ENCODE data around the gene FIBCD1. TPM values are rescaled to one million over a fixed set of nuclear protein-coding genes. Genes with fewer than 3 reads are reported as not detected.
A peak's percentile ranks its signal among the peaks of the same experiment; 100 is the strongest.

The FIBCD1 gene
- total RNA-seq, 1 donor: 0.27 TPM

DNA sequence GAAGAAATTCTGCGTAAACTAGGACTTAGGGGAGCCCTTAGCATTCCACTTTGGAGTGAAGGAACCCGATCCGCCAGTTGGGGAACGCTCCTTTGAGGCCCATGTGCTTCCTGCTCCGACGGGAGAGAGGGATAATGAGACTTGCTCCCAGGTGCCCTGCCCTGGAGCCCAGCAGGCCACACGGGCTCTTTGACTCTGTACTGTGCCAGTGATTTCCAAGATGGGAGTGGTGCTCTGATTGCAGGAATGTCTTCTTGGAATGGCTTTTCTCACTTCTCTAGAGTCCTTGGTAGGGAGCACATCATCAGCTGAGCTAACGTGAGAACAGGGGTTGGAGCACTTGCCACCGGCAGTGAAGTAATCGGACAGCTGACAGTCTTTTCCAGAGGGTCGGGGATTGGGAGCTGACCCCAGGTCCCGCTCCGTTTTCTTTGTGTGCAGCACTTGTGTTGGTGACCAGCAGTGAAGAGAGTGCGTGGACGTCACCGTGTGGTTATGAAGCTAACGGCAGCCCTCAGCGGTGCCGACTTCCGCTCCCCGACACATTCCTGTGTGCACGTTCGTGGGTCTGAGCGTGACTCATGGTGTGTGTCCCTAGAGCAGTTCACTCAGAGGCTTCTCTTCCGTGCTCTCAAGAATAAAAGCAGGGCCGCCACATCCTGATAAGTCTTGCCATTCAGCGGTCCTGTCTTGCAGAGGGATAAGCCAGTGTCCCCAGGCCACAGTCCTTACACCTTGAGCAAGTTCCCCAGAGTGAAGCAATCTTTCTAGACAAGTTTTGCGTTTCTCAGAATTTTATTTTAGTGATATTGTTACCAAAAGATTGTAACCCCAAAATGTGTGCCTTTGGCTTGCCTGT lies 78.4 kb downstream of the FIBCD1 start:
- peak; percentile 96 for DNase-seq (ENCODE audit: low read depth)
- TF ChIP-seq, protein P1, sequence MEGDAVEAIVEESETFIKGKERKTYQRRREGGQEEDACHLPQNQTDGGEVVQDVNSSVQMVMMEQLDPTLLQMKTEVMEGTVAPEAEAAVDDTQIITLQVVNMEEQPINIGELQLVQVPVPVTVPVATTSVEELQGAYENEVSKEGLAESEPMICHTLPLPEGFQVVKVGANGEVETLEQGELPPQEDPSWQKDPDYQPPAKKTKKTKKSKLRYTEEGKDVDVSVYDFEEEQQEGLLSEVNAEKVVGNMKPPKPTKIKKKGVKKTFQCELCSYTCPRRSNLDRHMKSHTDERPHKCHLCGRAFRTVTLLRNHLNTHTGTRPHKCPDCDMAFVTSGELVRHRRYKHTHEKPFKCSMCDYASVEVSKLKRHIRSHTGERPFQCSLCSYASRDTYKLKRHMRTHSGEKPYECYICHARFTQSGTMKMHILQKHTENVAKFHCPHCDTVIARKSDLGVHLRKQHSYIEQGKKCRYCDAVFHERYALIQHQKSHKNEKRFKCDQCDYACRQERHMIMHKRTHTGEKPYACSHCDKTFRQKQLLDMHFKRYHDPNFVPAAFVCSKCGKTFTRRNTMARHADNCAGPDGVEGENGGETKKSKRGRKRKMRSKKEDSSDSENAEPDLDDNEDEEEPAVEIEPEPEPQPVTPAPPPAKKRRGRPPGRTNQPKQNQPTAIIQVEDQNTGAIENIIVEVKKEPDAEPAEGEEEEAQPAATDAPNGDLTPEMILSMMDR (IDR thresholded peaks at IDR 0.05; ENCODE audit: insufficient read depth, low read length): peak; percentile 37
- H3K4me3 ChIP-seq (ENCODE audit: low read depth, low read length): peak overlapping the region; percentile 28

DNA sequence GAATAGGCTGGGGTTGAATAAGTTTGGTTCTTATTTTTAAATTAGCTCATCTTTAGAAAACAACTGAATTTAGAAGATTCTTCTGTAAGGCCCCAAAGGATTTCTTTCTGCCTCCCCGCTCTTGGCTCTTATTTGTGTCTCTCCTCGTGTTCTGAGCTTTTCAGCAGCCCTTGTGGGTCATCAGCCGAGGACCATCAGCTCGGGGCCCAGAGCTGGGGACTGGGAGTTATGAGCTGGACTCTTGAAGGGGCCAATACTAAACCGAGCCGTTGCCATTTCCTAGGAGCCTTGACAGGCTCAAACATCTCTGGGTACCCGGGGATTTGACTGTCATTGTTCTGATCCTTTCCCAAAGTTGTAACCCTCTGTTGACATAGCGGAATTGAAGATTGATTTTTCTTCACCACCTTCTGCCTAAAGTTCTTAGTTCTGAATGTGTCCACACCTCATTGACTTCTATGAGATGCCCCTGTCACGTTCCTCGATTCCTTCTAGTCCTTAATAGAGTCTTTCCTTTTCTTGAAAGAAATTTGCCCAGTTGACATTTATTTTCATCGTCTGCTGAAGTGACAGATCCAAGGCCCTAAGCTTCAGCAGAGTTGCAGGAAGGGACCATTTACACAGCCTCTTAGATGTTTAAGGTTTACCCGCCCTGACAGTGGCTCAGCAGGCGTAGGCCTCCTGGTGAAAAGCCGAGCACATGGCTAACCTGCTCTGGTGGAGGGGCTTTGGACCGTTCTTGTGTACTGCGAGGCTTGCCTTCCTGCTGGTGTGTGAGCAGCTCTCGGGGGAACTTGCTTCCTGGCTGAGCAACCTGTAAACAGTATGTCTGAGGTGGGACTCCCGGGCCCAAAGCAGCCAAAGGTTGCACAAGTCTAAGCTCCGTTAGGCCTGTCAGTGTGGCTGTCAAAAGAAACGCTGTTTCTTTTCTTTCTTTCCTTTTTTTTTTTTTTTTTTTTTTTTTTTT lies 80.0 kb downstream of the FIBCD1 start:
- H3K4me3 ChIP-seq (ENCODE audit: low read depth, low read length): no peak overlapping the region

DNA sequence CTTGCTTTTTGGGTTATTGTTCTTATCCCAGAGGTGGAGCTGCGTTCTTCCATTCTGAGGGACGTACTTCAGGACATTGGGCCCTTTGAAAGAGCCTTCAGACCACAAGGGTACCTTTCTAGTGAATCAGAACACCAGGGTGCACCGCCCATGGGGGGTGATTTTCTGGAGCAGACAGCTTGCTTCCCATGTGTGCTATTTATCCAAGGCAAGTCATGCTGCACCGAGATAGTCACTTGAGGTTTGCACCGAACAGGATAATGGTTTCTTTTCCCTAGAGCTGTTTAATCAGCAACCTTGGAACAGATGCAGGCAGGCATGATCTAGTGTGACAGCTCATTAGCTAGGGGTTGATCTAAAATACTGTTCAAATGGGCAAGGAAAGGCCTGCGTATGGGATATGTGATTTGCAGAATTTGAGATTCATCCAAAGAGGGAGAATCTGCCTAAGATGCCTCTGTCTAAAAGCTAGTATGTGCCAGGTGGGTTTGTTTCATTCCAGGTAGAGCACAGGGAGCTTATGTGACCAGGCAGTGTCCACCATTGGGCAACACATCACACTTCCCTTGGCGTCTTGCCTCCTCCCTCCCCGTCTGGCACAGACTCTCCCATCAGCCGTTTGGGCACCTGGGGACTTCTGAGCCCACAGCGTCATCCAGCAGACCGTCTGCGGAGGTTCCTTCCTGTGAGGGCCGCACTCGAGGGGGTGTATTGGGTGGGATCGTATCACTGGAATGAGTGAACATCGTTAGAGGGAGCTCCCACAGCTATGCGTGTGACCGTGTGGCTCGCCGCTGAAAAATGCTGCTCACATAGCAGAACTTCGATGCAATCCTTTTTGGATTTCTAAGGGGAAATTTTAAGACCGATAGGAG lies 80.9 kb downstream of the FIBCD1 start:
- TF ChIP-seq, protein P1 (IDR thresholded peaks at IDR 0.05; ENCODE audit: insufficient read depth, low read length): no peak
- H3K4me3 ChIP-seq (ENCODE audit: low read depth, low read length): peak overlapping the region; percentile 3
- DNase-seq (ENCODE audit: low read depth): peak; percentile 97

More for the DNA sequence above, 80.0 kb downstream of the FIBCD1 start:
- TF ChIP-seq, protein P1 (IDR thresholded peaks at IDR 0.05; ENCODE audit: insufficient read depth, low read length): no peak
- peak; percentile 34 for DNase-seq (ENCODE audit: low read depth)

DNA sequence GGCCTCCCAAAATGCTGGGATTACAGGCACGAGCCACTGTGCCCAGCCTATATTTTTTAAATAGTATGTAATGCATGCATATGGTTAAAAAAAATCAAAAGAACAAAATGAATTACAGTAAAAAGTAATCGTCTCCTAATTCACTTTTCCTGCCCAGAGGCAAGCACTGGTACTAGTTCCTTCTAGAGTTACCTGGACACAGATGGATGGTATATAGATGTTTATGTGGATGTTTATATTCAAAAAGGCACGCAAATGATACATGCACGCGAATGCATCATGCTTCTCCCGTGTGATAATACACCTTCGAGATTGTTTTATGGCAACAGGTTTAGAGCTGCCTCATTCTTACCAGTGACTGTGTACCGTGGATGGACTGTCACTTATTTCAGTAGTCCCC lies 82.6 kb downstream of the FIBCD1 start:
- no peak overlapping the region for H3K4me3 ChIP-seq (ENCODE audit: low read depth, low read length)
- TF ChIP-seq, protein P1 (IDR thresholded peaks at IDR 0.05; ENCODE audit: insufficient read depth, low read length): no peak
- DNase-seq (ENCODE audit: low read depth): no peak

DNA sequence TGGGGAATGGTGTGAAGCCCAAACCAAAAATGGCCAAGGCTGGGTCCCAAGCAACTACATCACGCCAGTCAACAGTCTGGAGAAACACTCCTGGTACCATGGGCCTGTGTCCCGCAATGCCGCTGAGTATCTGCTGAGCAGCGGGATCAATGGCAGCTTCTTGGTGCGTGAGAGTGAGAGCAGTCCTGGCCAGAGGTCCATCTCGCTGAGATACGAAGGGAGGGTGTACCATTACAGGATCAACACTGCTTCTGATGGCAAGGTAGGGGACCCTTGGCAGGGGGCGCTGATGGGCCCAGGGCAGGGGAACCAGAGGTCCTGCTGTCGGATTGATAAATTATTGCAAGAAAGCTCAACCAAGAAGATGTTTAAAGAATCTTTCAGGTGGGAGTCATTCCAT lies 84.2 kb downstream of the FIBCD1 start:
- TF ChIP-seq, protein P1 (IDR thresholded peaks at IDR 0.05; ENCODE audit: insufficient read depth, low read length): no peak
- H3K4me3 ChIP-seq (ENCODE audit: low read depth, low read length): no peak overlapping the region
- DNase-seq (ENCODE audit: low read depth): no peak

DNA sequence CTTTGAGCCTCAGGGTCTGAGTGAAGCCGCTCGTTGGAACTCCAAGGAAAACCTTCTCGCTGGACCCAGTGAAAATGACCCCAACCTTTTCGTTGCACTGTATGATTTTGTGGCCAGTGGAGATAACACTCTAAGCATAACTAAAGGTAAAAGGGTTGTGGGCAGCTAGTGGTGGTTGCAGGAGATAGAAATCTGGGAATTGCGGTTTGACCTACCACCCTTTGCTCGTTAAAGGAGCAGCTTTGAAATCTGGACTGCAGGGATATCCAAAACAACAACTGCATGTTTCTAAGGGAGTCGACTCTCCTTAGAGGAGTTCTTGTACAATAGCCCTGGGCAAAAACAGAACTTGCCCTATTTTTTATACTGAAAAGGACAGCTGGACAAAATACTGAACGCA lies 85.0 kb downstream of the FIBCD1 start:
- no peak for DNase-seq (ENCODE audit: low read depth)
- H3K4me3 ChIP-seq (ENCODE audit: low read depth, low read length): no peak overlapping the region
- TF ChIP-seq, protein P1 (IDR thresholded peaks at IDR 0.05; ENCODE audit: insufficient read depth, low read length): no peak
